Common myeloid progenitor, CD34-positive (primary cell): Measurements from ENCODE around the gene P4HA3. TPM values are rescaled to one million over a fixed set of nuclear protein-coding genes. Genes with fewer than 3 reads are reported as not detected.

Experiments used
- CTCF ChIA-PET: fragments of 350-600 bp; sonication (Branson Sonifier 250); formaldehyde crosslinking; loops from one replicate; lab custom pipeline; 2021; ENCODE audit warnings: antibody characterized with exemption; lab: Charles Lee
- POLR2A ChIA-PET: fragments of 350-600 bp; sonication (Branson Sonifier 250); formaldehyde crosslinking; loops from one replicate; lab custom pipeline; 2021; ENCODE audit warnings: antibody characterized with exemption; lab: Charles Lee
- DNase-seq, 3 donors: peaks; one replicate each; pipeline versions ENCODE4 v3.0.0 to v3.0.0-alpha.2; 2013
- H3K27ac ChIP-seq, 2 experiments: 1 replicate in 1 of 2; 2 replicates in 1 of 2; pipeline ENCODE4 v1.7.0; 2013; ENCODE audit warnings: inconsistent platforms in 2 of 2, low read length in 2 of 2, mild to moderate bottlenecking in 2 of 2, low read depth in 1 of 2, moderate library complexity in 1 of 2; ENCODE audit not compliant: severe bottlenecking in 2 of 2, insufficient read depth in 1 of 2, poor library complexity in 1 of 2
- H3K27me3 ChIP-seq, 5 experiments: replicated peaks in 2 of 5; 1 replicate in 3 of 5; 2 replicates in 2 of 5; pipeline versions ENCODE4 v1.6.1 to v1.7.0; 2013; ENCODE audit warnings: low read length in 4 of 5, mild to moderate bottlenecking in 2 of 5, moderate library complexity in 2 of 5, inconsistent platforms in 1 of 5; ENCODE audit not compliant: insufficient read depth in 5 of 5, control insufficient read depth in 4 of 5
- H3K36me3 ChIP-seq, 4 experiments: 1 replicate in 2 of 4; 2 replicates in 2 of 4; pipeline versions ENCODE4 v1.6.1 to v1.7.0; 2013; ENCODE audit warnings: low read length in 3 of 4, control low read depth in 1 of 4, mild to moderate bottlenecking in 1 of 4; ENCODE audit not compliant: control insufficient read depth in 4 of 4, insufficient read depth in 4 of 4
- H3K4me1 ChIP-seq, 4 experiments: 1 replicate in 3 of 4; 2 replicates in 1 of 4; pipeline versions ENCODE4 v1.6.1 to v1.7.1; 2013; ENCODE audit warnings: low read length in 3 of 4, mild to moderate bottlenecking in 3 of 4, control low read depth in 1 of 4, inconsistent platforms in 1 of 4, moderate library complexity in 1 of 4; ENCODE audit not compliant: control insufficient read depth in 4 of 4, insufficient read depth in 4 of 4; ENCODE audit errors: control extremely low read depth in 1 of 4
- H3K4me3 ChIP-seq, 7 experiments: 1 replicate in 4 of 7; 2 replicates in 3 of 7; pipeline versions ENCODE4 v1.5.1 to v1.7.0; 2013; ENCODE audit warnings: mild to moderate bottlenecking in 7 of 7, low read length in 6 of 7, moderate library complexity in 6 of 7, inconsistent platforms in 2 of 7, low read depth in 2 of 7, control low read depth in 1 of 7; ENCODE audit not compliant: insufficient read depth in 4 of 7, control insufficient read depth in 1 of 7; ENCODE audit errors: extremely low read depth in 1 of 7
- H3K9me3 ChIP-seq, 5 experiments: 1 replicate in 4 of 5; 2 replicates in 1 of 5; pipeline versions ENCODE4 v1.6.1 to v1.7.1; 2013; ENCODE audit warnings: low read length in 4 of 5, mild to moderate bottlenecking in 2 of 5, inconsistent platforms in 1 of 5, low read depth in 1 of 5, moderate library complexity in 1 of 5; ENCODE audit not compliant: control insufficient read depth in 4 of 5, insufficient read depth in 2 of 5; ENCODE audit errors: control extremely low read depth in 1 of 5
- WGBS: methylation state at CpG from one replicate; pipeline ENCODE4 v1.1.5; 2013; ENCODE audit not compliant: insufficient coverage; 5-methylcytosine and 5-hydroxymethylcytosine counted together
- polyA plus RNA-seq: library from polyadenylated mRNA; unstranded; fragments of 120-200 nt; gene quantifications from one replicate; pipeline ENCODE4 v1.2.1, GENCODE V29; 2013

P4HA3 gene
- polyA plus RNA-seq, result 0.29 TPM

DNA sequence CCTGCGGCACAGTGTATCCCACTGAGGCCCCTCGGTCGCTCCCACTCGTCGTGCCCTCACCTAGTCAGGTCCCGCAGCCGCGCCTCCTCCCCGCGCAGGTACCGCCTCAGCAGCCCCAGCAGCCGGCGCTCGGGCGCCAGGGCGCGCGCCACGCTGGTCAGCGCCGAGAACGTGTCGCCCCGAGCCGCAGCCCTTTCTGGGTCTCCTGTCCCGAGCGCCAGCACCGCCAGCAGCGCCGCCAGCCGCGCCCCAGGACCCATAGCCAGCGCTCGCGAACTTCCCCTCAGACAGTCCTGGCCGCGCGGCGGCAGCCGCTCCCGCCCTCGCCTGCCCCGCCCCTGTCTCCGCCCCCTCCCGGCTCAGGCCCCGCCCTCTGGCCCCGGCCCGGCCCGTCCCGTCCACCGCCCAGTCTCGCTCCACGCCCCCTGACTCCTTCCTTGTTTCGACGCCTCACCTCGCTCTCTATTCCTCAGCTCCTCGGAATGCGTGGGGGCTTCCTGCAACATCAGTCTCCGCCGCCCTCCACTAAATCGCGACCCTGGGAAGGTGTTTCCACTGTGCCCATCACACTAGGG lies at the start of gene P4HA3:
TSS of gene P4HA3 (minus strand) at position 289 of the 575 bp plus-strand sequence. CDS start at position 260, 29 bp downstream.
- Histone ChIP-seq H3K36me3 (no peaks in the 10 kb centered on the region), H3K27me3 (peaks cover 0 to 27% (median 3%) of the 10 kb centered on the region in 5 experiments), H3K4me1 (peaks cover 0 to 9% (median 6%) of the 10 kb centered on the region in 4 experiments), H3K4me3 (peak within 1 kb of the TSS in 6 of 7 experiments; percentile 34 to 78 (median 61)), H3K9me3 (peaks cover 0 to 11% (median 1%) of the 10 kb centered on the region in 5 experiments), H3K27ac (no peak within 1 kb of the TSS)
- POLR2A ChIA-PET, result no interaction called here
- peak; percentile 63 to 79 (median 75) for DNase-seq
- WGBS, result 7% methylated on average over 40 of the region's 62 CpGs
- CTCF ChIA-PET, result interaction anchor here (1.1 kb wide), 1 partner anchor 39 kb away, joined by 3 read pairs; no protein-coding TSS in a partner anchor

DNA sequence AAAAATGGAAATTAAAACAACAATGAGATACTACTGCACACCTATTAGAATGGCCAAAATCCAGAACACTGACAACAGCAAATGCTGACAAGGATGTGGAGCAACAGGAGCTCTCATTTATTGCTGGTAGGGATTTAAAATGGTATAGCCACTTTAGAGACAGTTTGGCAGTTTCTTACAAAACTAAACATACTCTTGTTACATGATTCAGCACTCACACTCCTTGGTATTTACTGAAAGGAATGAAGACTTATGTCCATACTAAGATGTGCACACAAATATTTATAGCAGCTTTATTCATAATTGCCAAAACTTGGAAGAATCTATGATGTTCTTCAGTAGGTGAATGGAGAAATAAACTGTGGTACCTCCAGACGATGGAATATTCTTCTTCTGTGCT lies 46.0 kb upstream of the P4HA3 start:
- H3K4me3 ChIP-seq, result no peak overlapping the region
- H3K4me1 ChIP-seq, result no peaks in the 10 kb centered on the region
- ChIA-PET POLR2A (no interaction called here), CTCF (interaction anchor here (1.1 to 1.6 kb wide), 2 partner anchors 92 to 102 kb away, joined by 3 to 4 read pairs; no protein-coding TSS in a partner anchor)
- H3K27ac ChIP-seq, result no peak overlapping the region
- peaks cover 5 to 60% (median 11%) of the 10 kb centered on the region in 4 experiments for H3K36me3 ChIP-seq
- WGBS, result no CpG with 5 or more reads among the region's 1 CpG
- DNase-seq, result no peak
- H3K27me3 ChIP-seq, result no peaks in the 10 kb centered on the region
- H3K9me3 ChIP-seq, result peaks cover 0 to 7% (median 6%) of the 10 kb centered on the region in 5 experiments

DNA sequence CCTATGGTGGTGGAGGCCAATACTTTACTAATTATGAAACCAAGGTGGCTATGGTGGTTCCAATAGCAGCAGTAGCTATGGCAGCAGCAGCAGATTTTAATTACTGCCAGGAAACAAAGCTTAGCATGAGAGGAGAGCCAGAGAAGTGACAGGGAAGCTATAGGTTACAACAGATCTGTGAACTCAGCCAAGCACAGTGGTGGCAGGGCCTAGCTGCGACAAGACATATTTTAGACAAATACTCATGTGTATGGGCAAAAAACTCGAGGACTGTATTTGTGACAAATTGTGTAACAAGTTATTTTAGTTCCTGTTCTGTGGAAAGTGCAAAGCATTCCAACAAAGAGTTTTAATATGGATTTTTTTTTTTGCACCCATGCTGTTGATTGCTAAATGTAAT lies 44.2 kb upstream of the P4HA3 start:
- CTCF ChIA-PET, result interaction anchor here (1.4 to 1.8 kb wide), 2 partner anchors 97 to 100 kb away, joined by 5 read pairs; no protein-coding TSS in a partner anchor

DNA sequence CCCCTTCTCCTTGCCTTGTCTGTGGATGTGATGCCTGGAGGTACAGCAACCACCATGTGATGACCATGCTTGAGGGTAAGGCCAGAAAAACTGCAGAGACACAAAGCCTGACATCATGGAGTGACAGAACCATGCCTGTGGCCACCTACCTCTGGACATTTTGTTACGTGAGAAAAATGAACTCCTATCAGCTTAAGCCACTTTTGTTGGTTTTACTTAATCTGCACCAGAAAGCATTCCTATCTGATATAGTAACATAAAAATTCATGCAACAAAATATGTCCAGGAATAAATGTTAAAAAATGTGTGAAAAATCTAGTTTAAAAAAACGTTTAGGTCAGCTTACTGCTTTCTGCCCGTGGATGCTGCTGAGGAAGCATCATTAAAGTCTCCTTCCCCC lies 42.6 kb upstream of the P4HA3 start:
- Histone ChIP-seq H3K9me3 (peaks cover 0 to 5% (median 0%) of the 10 kb centered on the region in 5 experiments), H3K27ac (no peak overlapping the region), H3K27me3 (no peaks in the 10 kb centered on the region), H3K4me1 (no peaks in the 10 kb centered on the region), H3K4me3 (no peak overlapping the region), H3K36me3 (peaks cover 0 to 51% (median 9%) of the 10 kb centered on the region in 4 experiments)
- DNase-seq, result no peak
- WGBS, result 50% methylated on average over 2 of the region's 3 CpGs
- CTCF ChIA-PET, result interaction anchor here (1.8 kb wide), 1 partner anchor 98 kb away, joined by 5 read pairs; no protein-coding TSS in a partner anchor
- POLR2A ChIA-PET, result no interaction called here

More for the DNA sequence above, 44.2 kb upstream of the P4HA3 start:
- no peak overlapping the region for H3K4me3 ChIP-seq
- POLR2A ChIA-PET, result no interaction called here
- peaks cover 0 to 10% (median 4%) of the 10 kb centered on the region in 5 experiments for H3K9me3 ChIP-seq
- WGBS, result 100% methylated on average over 1 of the region's 2 CpGs
- H3K36me3 ChIP-seq, result peaks cover 5 to 55% (median 12%) of the 10 kb centered on the region in 4 experiments
- H3K4me1 ChIP-seq, result no peaks in the 10 kb centered on the region
- no peak overlapping the region for H3K27ac ChIP-seq
- no peaks in the 10 kb centered on the region for H3K27me3 ChIP-seq
- DNase-seq, result no peak

DNA sequence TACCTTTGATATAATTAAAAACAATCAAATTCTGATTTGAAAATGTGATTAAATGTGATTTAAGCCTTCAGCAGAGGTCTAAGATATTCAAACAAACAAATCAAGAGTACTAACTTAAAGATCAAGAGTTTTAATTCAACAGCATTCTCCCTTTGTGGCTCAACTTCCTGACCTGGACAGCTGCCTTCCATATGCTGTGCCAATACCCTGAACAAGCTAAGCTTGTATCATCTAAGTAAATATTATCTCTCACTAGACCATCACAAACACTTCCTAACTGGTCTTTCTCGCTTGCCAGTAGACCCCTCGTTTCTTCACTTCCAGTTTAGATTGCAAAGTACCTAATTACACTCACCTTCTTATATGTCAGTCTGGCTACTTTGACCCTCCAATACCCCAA lies 35.9 kb upstream of the P4HA3 start:
- DNase-seq, result no peak
- CTCF ChIA-PET, result no interaction called here
- Histone ChIP-seq H3K36me3 (peaks cover 0 to 57% (median 13%) of the 10 kb centered on the region in 4 experiments), H3K27ac (no peak overlapping the region), H3K9me3 (peaks cover 0 to 5% (median 0%) of the 10 kb centered on the region in 5 experiments), H3K4me3 (no peak overlapping the region), H3K27me3 (no peaks in the 10 kb centered on the region), H3K4me1 (no peaks in the 10 kb centered on the region)
- POLR2A ChIA-PET, result no interaction called here
- WGBS, result 91% methylated on average over 2 of the region's 2 CpGs

DNA sequence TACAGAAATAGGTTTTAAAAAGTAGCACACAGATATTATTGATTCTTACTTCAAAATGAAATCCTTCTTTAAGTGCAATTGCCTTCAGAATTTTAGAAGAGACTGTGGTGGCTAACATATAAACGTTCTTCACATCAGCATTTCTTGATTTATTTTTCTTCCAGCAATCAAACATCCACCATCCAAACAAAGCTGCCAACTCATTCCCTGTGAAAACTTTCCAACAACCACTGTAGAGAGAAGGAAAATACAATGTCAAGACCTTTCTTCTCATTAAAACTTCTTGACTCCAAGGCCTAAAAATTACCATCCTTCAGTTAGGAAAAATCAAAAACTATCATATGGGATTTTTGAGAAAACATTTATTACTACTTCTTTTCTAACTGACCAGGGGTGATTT lies 34.0 kb upstream of the P4HA3 start:
- WGBS, result 43% methylated on average over 1 of the region's 1 CpG
- ChIA-PET CTCF (no interaction called here), POLR2A (no interaction called here)
- Histone ChIP-seq H3K4me3 (no peak overlapping the region), H3K4me1 (no peaks in the 10 kb centered on the region), H3K9me3 (no peaks in the 10 kb centered on the region), H3K36me3 (peaks cover 5 to 62% (median 14%) of the 10 kb centered on the region in 4 experiments), H3K27me3 (no peaks in the 10 kb centered on the region), H3K27ac (no peak overlapping the region)
- no peak for DNase-seq

DNA sequence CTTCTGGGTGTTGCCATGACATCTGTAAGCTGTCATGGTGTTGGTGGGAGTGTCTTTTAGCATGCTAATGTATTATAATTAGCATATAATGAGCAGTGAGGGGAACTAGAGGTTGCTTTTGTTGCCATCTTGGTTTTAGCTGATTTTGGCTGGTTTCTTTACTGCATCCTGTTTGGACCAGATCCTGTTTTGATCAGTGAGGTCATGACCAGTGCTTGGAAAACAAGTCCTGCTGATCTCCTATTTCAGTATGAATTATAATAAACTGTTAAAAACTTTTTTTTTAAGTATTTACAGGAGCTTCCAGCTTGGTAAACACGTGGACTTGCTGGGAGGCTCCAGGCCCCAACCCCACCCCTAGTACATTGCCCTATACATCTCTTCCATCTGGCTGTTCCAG lies 30.5 kb upstream of the P4HA3 start:
- Histone ChIP-seq H3K36me3 (peaks cover 5 to 72% (median 12%) of the 10 kb centered on the region in 4 experiments), H3K4me3 (no peak overlapping the region), H3K4me1 (no peaks in the 10 kb centered on the region), H3K27ac (no peak overlapping the region), H3K27me3 (no peaks in the 10 kb centered on the region), H3K9me3 (no peaks in the 10 kb centered on the region)
- no peak for DNase-seq
- ChIA-PET POLR2A (no interaction called here), CTCF (interaction anchor here (0.9 kb wide), 1 partner anchor 9 kb away, joined by 3 read pairs; no protein-coding TSS in a partner anchor)
- WGBS, result no CpG with 5 or more reads among the region's 1 CpG
